GM04504 (cell line): ENCODE results near the gene NTRK3.

Experiments
- DNase-seq: peaks from one replicate; pipeline ENCODE4 v3.0.0-alpha.2; 2012; ENCODE audit warnings: low read depth

Gene NTRK3

GRCh38 chr15:87940768-87941167 is 315.8 kb downstream of the NTRK3 start:
- peak; percentile 3 for DNase-seq

- no peak for DNase-seq
These were observed 316.6 kb downstream of the NTRK3 start for GRCh38 chr15:87939848-87940457.

- no peak for DNase-seq
These were observed 318.5 kb downstream of the NTRK3 start for GRCh38 chr15:87938031-87938430.

- DNase-seq = no peak
These were observed 321.0 kb downstream of the NTRK3 start for GRCh38 chr15:87935583-87935982.

GRCh38 chr15:87931584-87931983 is 325.0 kb downstream of the NTRK3 start:
- no peak for DNase-seq

- no peak for DNase-seq
These were observed 326.1 kb downstream of the NTRK3 start for GRCh38 chr15:87930457-87930856.

GRCh38 chr15:87929841-87930240 is 326.7 kb downstream of the NTRK3 start:
- DNase-seq = no peak

GRCh38 chr15:87924433-87924832 is 332.1 kb downstream of the NTRK3 start:
- DNase-seq = no peak

GRCh38 chr15:87919064-87919463 is 337.5 kb downstream of the NTRK3 start:
- no peak for DNase-seq

- no peak for DNase-seq
These were observed 339.1 kb downstream of the NTRK3 start for GRCh38 chr15:87917480-87917879.

GRCh38 chr15:87916208-87916607 is 340.3 kb downstream of the NTRK3 start:
- no peak for DNase-seq

- DNase-seq = no peak
These were observed 346.2 kb downstream of the NTRK3 start for GRCh38 chr15:87910301-87910700.

- DNase-seq = no peak
These were observed 348.7 kb downstream of the NTRK3 start for GRCh38 chr15:87907676-87908446.

- no peak for DNase-seq
These were observed 350.1 kb downstream of the NTRK3 start for GRCh38 chr15:87906444-87906843.

GRCh38 chr15:87902772-87903426 is 353.6 kb downstream of the NTRK3 start:
- DNase-seq = no peak

- no peak for DNase-seq
These were observed 354.4 kb downstream of the NTRK3 start for GRCh38 chr15:87901926-87902690.

- no peak for DNase-seq
These were observed 355.5 kb downstream of the NTRK3 start for GRCh38 chr15:87901008-87901407.

GRCh38 chr15:87896936-87897335 is 359.6 kb downstream of the NTRK3 start:
- DNase-seq = no peak

GRCh38 chr15:87887177-87887576 is 369.4 kb downstream of the NTRK3 start:
- DNase-seq = no peak

- DNase-seq = no peak
These were observed 375.5 kb downstream of the NTRK3 start for GRCh38 chr15:87881026-87881425.

- no peak for DNase-seq
These were observed 378.6 kb downstream of the NTRK3 start for GRCh38 chr15:87877822-87878542.
